ENCODE measurements around the gene MARCHF11.

MARCHF11 gene

DNA sequence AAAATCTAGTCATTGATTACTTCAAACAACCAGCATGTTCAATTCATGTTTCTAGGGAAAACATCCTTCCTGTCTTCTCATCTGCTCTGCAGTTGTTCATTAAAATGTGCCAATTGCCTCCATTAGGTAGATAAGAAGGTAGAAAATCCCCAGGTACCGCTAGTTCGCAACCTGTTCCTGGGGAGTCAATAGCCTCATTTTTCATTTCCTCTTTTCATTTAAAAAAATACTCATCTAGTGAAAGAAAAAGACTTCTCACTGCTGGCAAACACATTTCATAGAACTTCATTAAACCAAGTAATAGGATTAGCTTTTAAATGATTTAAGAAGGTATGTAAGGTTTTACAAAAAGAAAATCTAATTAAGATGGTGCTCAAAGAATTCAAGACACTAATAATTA, 113.3 kb downstream of the MARCHF11 start:
- Histone ChIP-seq H3K9me3 (ENCODE audit: severe bottlenecking) (no peaks in the 10 kb centered on the region), H3K27ac (no peak overlapping the region), H3K4me3 (ENCODE audit: low read depth, low read length) (no peak overlapping the region), H3K27me3 (ENCODE audit: insufficient read depth, low read depth, severe bottlenecking) (no peaks in the 10 kb centered on the region), H3K36me3 (no peaks in the 10 kb centered on the region)
- DNase-seq, result no peak
- TF ChIP-seq, protein P1, sequence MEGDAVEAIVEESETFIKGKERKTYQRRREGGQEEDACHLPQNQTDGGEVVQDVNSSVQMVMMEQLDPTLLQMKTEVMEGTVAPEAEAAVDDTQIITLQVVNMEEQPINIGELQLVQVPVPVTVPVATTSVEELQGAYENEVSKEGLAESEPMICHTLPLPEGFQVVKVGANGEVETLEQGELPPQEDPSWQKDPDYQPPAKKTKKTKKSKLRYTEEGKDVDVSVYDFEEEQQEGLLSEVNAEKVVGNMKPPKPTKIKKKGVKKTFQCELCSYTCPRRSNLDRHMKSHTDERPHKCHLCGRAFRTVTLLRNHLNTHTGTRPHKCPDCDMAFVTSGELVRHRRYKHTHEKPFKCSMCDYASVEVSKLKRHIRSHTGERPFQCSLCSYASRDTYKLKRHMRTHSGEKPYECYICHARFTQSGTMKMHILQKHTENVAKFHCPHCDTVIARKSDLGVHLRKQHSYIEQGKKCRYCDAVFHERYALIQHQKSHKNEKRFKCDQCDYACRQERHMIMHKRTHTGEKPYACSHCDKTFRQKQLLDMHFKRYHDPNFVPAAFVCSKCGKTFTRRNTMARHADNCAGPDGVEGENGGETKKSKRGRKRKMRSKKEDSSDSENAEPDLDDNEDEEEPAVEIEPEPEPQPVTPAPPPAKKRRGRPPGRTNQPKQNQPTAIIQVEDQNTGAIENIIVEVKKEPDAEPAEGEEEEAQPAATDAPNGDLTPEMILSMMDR (IDR thresholded peaks at IDR 0.05; ENCODE audit: low read depth, low read length), result no peak

DNA sequence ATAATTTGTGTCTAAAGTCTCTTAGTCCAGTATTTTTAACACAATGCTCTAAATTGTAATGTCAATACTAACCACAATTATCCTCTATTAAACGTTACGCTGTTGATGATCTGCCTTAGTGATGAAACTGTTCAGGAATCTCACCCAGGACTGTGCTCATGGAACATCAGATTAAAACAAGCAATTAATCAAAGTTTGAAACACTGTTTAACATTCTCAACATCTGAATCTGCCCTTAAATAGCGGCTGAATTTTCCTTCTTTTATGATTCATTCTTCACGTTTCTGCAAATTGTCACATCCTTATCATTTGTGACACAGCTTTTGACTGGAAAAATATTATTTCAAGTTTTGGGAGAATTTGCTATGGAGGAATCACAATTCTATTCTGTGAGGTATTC, 113.8 kb downstream of the MARCHF11 start:
- Histone ChIP-seq H3K9me3 (ENCODE audit: severe bottlenecking) (no peaks in the 10 kb centered on the region), H3K4me3 (ENCODE audit: low read depth, low read length) (no peak overlapping the region), H3K27ac (no peak overlapping the region), H3K27me3 (ENCODE audit: insufficient read depth, low read depth, severe bottlenecking) (no peaks in the 10 kb centered on the region), H3K36me3 (no peaks in the 10 kb centered on the region)
- TF ChIP-seq, protein P1 (IDR thresholded peaks at IDR 0.05; ENCODE audit: low read depth, low read length), result no peak
- no peak for DNase-seq

- Histone ChIP-seq H3K27me3 (ENCODE audit: insufficient read depth, low read depth, severe bottlenecking) (no peaks in the 10 kb centered on the region), H3K36me3 (no peaks in the 10 kb centered on the region)
These were observed 115.3 kb downstream of the MARCHF11 start for GRCh38 chr5:16064135-16064893.

GRCh38 chr5:16061163-16061562, 118.4 kb downstream of the MARCHF11 start:
- no peaks in the 10 kb centered on the region for H3K36me3 ChIP-seq
- TF ChIP-seq, protein P1 (IDR thresholded peaks at IDR 0.05; ENCODE audit: low read depth, low read length), result no peak
- H3K4me3 ChIP-seq (ENCODE audit: low read depth, low read length), result no peak overlapping the region
- no peak overlapping the region for H3K27ac ChIP-seq
- no peak for DNase-seq
- no peaks in the 10 kb centered on the region for H3K27me3 ChIP-seq (ENCODE audit: insufficient read depth, low read depth, severe bottlenecking)
- no peaks in the 10 kb centered on the region for H3K9me3 ChIP-seq (ENCODE audit: severe bottlenecking)

More at GRCh38 chr5:16064135-16064893, 115.3 kb downstream of the MARCHF11 start:
- TF ChIP-seq, protein P1 (IDR thresholded peaks at IDR 0.05; ENCODE audit: low read depth, low read length), result no peak
- no peak overlapping the region for H3K27ac ChIP-seq
- H3K9me3 ChIP-seq (ENCODE audit: severe bottlenecking), result no peaks in the 10 kb centered on the region
- H3K4me3 ChIP-seq (ENCODE audit: low read depth, low read length), result no peak overlapping the region
- no peak for DNase-seq

- Histone ChIP-seq H3K27me3 (ENCODE audit: insufficient read depth, low read depth, severe bottlenecking) (no peaks in the 10 kb centered on the region), H3K4me3 (ENCODE audit: low read depth, low read length) (no peak overlapping the region), H3K36me3 (no peaks in the 10 kb centered on the region; the same call in 1 of the 2 replicates), H3K9me3 (ENCODE audit: severe bottlenecking) (no peaks in the 10 kb centered on the region), H3K27ac (no peak overlapping the region)
- TF ChIP-seq, protein P1 (IDR thresholded peaks at IDR 0.05; ENCODE audit: low read depth, low read length), result no peak
- DNase-seq, result no peak
These were observed 122.3 kb downstream of the MARCHF11 start for GRCh38 chr5:16057277-16057676.
